Liver (tissue), 3 donors: ENCODE measurements around the gene MPC2.

Source experiments
- JUND ChIP-seq, 2 donors: IDR thresholded peaks; 2 replicates each; pipeline ENCODE4 v1.6.1; 2016; ENCODE audit warnings: antibody characterized with exemption in 2 of 2
- SP1 ChIP-seq: IDR thresholded peaks from 2 replicates; pipeline ENCODE4 v1.6.1; 2018; ENCODE audit warnings: antibody characterized with exemption, mild to moderate bottlenecking
- TF ChIP-seq, protein P1 (sequence below): IDR thresholded peaks from 2 replicates; pipeline ENCODE4 v1.6.1; 2016; ENCODE audit warnings: antibody characterized with exemption
- TF ChIP-seq, protein P2 (sequence below): fragments of 150-350 bp; IDR thresholded peaks from 2 replicates; pipeline ENCODE4 v1.5.1; 2017; ENCODE audit warnings: improper control_type of control experiment, low read depth, low read length; ENCODE audit not compliant: missing input control
- donor health status: healthy.
- donor health status: healthy.

DNA sequence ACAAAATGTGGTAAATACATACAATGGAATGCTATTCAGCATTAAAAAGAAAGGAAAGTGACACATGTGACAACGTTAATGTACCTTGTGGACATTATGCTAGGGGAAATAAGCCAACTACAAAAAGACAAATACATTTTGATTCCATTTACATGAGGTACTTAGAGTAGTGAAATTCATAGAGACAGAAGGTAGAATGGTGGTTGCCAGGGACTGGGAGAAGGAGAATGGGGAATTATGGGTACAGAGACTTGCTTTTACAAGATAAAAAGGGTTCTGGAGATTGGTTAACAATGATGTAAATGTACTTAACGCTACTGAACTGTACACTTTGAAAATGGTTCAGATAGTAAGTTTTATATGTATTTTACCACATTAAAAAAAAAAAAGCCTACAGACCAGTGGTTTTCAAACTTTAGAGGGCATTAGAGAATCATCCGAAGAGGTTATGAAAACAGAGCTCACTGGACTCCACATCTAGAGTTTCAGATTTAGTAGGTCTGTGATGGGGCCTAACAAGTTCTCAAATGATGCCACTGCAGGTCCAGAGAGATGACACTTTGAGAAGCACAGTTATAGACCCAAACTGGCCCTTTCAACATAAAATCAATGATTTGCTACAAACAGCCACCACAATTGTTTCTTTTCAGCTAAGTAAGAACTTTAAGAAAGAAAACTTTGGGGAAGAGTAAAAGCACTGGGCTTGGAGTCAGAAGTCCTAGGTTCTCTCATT, 13.4 kb downstream of the MPC2 start:
- TF ChIP-seq JUND (IDR thresholded peaks at IDR 0.05) (no peak), SP1 (no peak)
- TF ChIP-seq, protein P1, sequence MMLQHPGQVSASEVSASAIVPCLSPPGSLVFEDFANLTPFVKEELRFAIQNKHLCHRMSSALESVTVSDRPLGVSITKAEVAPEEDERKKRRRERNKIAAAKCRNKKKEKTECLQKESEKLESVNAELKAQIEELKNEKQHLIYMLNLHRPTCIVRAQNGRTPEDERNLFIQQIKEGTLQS, result no peak
- TF ChIP-seq, protein P2, sequence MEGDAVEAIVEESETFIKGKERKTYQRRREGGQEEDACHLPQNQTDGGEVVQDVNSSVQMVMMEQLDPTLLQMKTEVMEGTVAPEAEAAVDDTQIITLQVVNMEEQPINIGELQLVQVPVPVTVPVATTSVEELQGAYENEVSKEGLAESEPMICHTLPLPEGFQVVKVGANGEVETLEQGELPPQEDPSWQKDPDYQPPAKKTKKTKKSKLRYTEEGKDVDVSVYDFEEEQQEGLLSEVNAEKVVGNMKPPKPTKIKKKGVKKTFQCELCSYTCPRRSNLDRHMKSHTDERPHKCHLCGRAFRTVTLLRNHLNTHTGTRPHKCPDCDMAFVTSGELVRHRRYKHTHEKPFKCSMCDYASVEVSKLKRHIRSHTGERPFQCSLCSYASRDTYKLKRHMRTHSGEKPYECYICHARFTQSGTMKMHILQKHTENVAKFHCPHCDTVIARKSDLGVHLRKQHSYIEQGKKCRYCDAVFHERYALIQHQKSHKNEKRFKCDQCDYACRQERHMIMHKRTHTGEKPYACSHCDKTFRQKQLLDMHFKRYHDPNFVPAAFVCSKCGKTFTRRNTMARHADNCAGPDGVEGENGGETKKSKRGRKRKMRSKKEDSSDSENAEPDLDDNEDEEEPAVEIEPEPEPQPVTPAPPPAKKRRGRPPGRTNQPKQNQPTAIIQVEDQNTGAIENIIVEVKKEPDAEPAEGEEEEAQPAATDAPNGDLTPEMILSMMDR, result no peak
